Natural killer cell (primary cell): ENCODE data around the gene ULBP3. TPM values are rescaled to one million over a fixed set of nuclear protein-coding genes. Genes with fewer than 3 reads are reported as not detected.

Experiments used
- ATAC-seq, 3 donors: fragments of 150-1000 bp in 2 of 3; fragments of 200-7000 bp in 1 of 3; cut with Tn5 transposase; 1 replicate in 1 of 3; 2 replicates in 2 of 3; pipeline ENCODE4 v1.10.0; 2021; ENCODE audit warnings: mild to moderate bottlenecking in 2 of 3, moderate library complexity in 2 of 3
- DNase-seq, 2 donors: peaks; one replicate each; pipeline versions ENCODE4 v3.0.0 to v3.0.0-alpha.2; 2013 to 2021; ENCODE audit warnings: mixed read lengths in 1 of 2
- H3K27ac ChIP-seq: one replicate; pipeline ENCODE4 v1.5.1; 2013; ENCODE audit warnings: mild to moderate bottlenecking, low read length
- H3K27me3 ChIP-seq: one replicate; pipeline ENCODE4 v1.6.1; 2013; ENCODE audit warnings: low read length; ENCODE audit not compliant: control insufficient read depth, insufficient read depth
- H3K36me3 ChIP-seq: one replicate; pipeline ENCODE4 v1.6.1; 2013; ENCODE audit warnings: low read length; ENCODE audit not compliant: control insufficient read depth, insufficient read depth
- H3K4me1 ChIP-seq: one replicate; pipeline ENCODE4 v1.6.1; 2013; ENCODE audit warnings: low read length; ENCODE audit not compliant: control insufficient read depth, insufficient read depth
- H3K4me3 ChIP-seq: one replicate; pipeline ENCODE4 v1.5.1; 2013; ENCODE audit warnings: low read length
- H3K9me3 ChIP-seq: one replicate; pipeline ENCODE4 v1.6.1; 2013; ENCODE audit warnings: low read length; ENCODE audit not compliant: control insufficient read depth, insufficient read depth
- H3K27ac Mint-ChIP-seq, 2 donors: one replicate each; pipeline ENCODE4 v1.8.0; 2022; ENCODE audit warnings: mild to moderate bottlenecking in 2 of 2, mixed read lengths in 2 of 2, moderate library complexity in 1 of 2
- H3K27me3 Mint-ChIP-seq, 2 donors: one replicate each; pipeline ENCODE4 v1.8.0; 2022; ENCODE audit warnings: low read depth in 2 of 2, mixed read lengths in 2 of 2
- H3K36me3 Mint-ChIP-seq: one replicate; pipeline ENCODE4 v1.8.0; 2022; ENCODE audit warnings: mixed read lengths
- H3K4me1 Mint-ChIP-seq, 2 donors: one replicate each; pipeline ENCODE4 v1.8.0; 2022; ENCODE audit warnings: mixed read lengths in 2 of 2
- H3K4me3 Mint-ChIP-seq: one replicate; pipeline ENCODE4 v1.8.0; 2022; ENCODE audit warnings: mild to moderate bottlenecking, moderate library complexity, mixed read lengths
- H3K9me3 Mint-ChIP-seq, 2 donors: one replicate each; pipeline ENCODE4 v1.8.0; 2022; ENCODE audit warnings: mixed read lengths in 2 of 2
- CTCF ChIP-seq: fragments of 200-600 bp; IDR thresholded peaks from one replicate; pipeline ENCODE4 v1.8.0; 2022; ENCODE audit warnings: antibody characterized with exemption
- WGBS: methylation state at CpG from one replicate; pipeline ENCODE4 v1.1.7; 2013; ENCODE audit warnings: missing lambda C conversion rate; ENCODE audit not compliant: insufficient coverage; 5-methylcytosine and 5-hydroxymethylcytosine counted together
- intact Hi-C: fragments of 100-400 bp; cut with micrococcal nuclease; formaldehyde crosslinking; loops from one replicate; pipeline ENCODE4 v1.14.2; 2022
- total RNA-seq, 4 donors: library from RNA; stranded (reverse); fragments of 120-200 nt in 1 of 4; gene quantifications; one replicate each; pipeline versions ENCODE4 v1.2.3 to v1.2.4, GENCODE V29; 2013 to 2022

ULBP3 gene
- total RNA-seq, 3 donors from 2014 or later (not counting 1 experiment from before 2014, with no cell fraction given) = 0.64 to 1.5 (median 0.75) TPM

- no peaks in the 10 kb centered on the region for H3K27me3 ChIP-seq
- peaks cover 3% of the 10 kb centered on the region for H3K4me1 ChIP-seq
- Mint-ChIP-seq H3K36me3 (no peaks in the 10 kb centered on the region), H3K4me1 (peaks cover 6 to 7% of the 10 kb centered on the region in 2 donors), H3K4me3 (no peak overlapping the region), H3K27me3 (peaks cover 19 to 52% of the 10 kb centered on the region in 2 donors), H3K9me3 (no peaks in the 10 kb centered on the region), H3K27ac (no peak overlapping the region)
- WGBS = 100% methylated on average over 2 of the region's 4 CpGs
- DNase-seq = no peak
- intact Hi-C loops = loop anchor here (2.0 kb wide), 1 partner anchor 313 kb away; no protein-coding TSS in a partner anchor
- H3K4me3 ChIP-seq = no peak overlapping the region
- no peak for TF ChIP-seq CTCF
- no peak overlapping the region for H3K27ac ChIP-seq
- no peaks in the 10 kb centered on the region for H3K9me3 ChIP-seq
- H3K36me3 ChIP-seq = no peaks in the 10 kb centered on the region
- no peak for ATAC-seq
Observed at GRCh38 chr6:150081702-150082101, 12.8 kb upstream of the ULBP3 start.

- Mint-ChIP-seq H3K4me3 (no peak overlapping the region), H3K4me1 (peaks cover 6 to 13% of the 10 kb centered on the region in 2 donors), H3K9me3 (no peaks in the 10 kb centered on the region), H3K27me3 (peaks cover 19 to 43% of the 10 kb centered on the region in 2 donors), H3K36me3 (no peaks in the 10 kb centered on the region), H3K27ac (no peak overlapping the region)
- DNase-seq (peak in 1 of 2 donors; percentile 65), ATAC-seq (peak in 2 of 3 donors; percentile 12 to 31)
- 68% methylated on average over 4 of the region's 4 CpGs for WGBS
- peaks cover 3% of the 10 kb centered on the region for H3K4me1 ChIP-seq
- no peaks in the 10 kb centered on the region for H3K27me3 ChIP-seq
- H3K9me3 ChIP-seq = no peaks in the 10 kb centered on the region
- no peak for TF ChIP-seq CTCF
- intact Hi-C loops = loop anchor here (1.0 to 2.0 kb wide), 3 partner anchors 256 to 736 kb away; no protein-coding TSS in a partner anchor
- no peaks in the 10 kb centered on the region for H3K36me3 ChIP-seq
- H3K4me3 ChIP-seq = no peak overlapping the region
- H3K27ac ChIP-seq = no peak overlapping the region
Observed at GRCh38 chr6:150079604-150080003, 10.7 kb upstream of the ULBP3 start.

- no peak overlapping the region for H3K4me3 Mint-ChIP-seq
- H3K4me1 ChIP-seq = peaks cover 3% of the 10 kb centered on the region
- DNase-seq (no peak), ATAC-seq (no peak)
- H3K27me3 Mint-ChIP-seq = peaks cover 19 to 43% of the 10 kb centered on the region in 2 donors
- no peak for TF ChIP-seq CTCF
- WGBS = 80% methylated on average over 2 of the region's 2 CpGs
- H3K9me3 ChIP-seq = no peaks in the 10 kb centered on the region
- H3K36me3 Mint-ChIP-seq = no peaks in the 10 kb centered on the region
- H3K4me1 Mint-ChIP-seq = peaks cover 6 to 13% of the 10 kb centered on the region in 2 donors
- no peaks in the 10 kb centered on the region for H3K27me3 ChIP-seq
- H3K27ac ChIP-seq = no peak overlapping the region
- no peaks in the 10 kb centered on the region for H3K9me3 Mint-ChIP-seq
- H3K36me3 ChIP-seq = no peaks in the 10 kb centered on the region
- H3K4me3 ChIP-seq = no peak overlapping the region
- no peak overlapping the region for H3K27ac Mint-ChIP-seq
- intact Hi-C loops = no loop called here
Observed at GRCh38 chr6:150078788-150079187, 9.9 kb upstream of the ULBP3 start.
